DMS153 treated with DMSO at 0.1 percent for 48 hours (cell line): ENCODE data around the gene DOCK4.

Source experiments
- DNase-seq: peaks from one replicate; lab custom pipeline; 2025; ENCODE audit not compliant: unreplicated experiment; lab: John Stamatoyannopoulos, UW

The DOCK4 gene

GRCh38 chr7:112013274-112013673, 192.9 kb downstream of the DOCK4 start:
- DNase-seq: no peak

- DNase-seq: no peak
Measured at GRCh38 chr7:112012242-112012641, 194.0 kb downstream of the DOCK4 start.

GRCh38 chr7:112010994-112011393, 195.2 kb downstream of the DOCK4 start:
- no peak for DNase-seq

- no peak for DNase-seq
Measured at GRCh38 chr7:112010109-112010508, 196.1 kb downstream of the DOCK4 start.

- no peak for DNase-seq
Measured at GRCh38 chr7:112009081-112009480, 197.1 kb downstream of the DOCK4 start.

GRCh38 chr7:112007185-112007584, 199.0 kb downstream of the DOCK4 start:
- no peak for DNase-seq

- no peak for DNase-seq
Measured at GRCh38 chr7:112006071-112006470, 200.1 kb downstream of the DOCK4 start.

GRCh38 chr7:112005205-112005775, 200.9 kb downstream of the DOCK4 start:
- no peak for DNase-seq

- no peak for DNase-seq
Measured at GRCh38 chr7:112001091-112001826, 204.9 kb downstream of the DOCK4 start.

GRCh38 chr7:111998326-111998725, 207.9 kb downstream of the DOCK4 start:
- DNase-seq: no peak

GRCh38 chr7:111997546-111997945, 208.7 kb downstream of the DOCK4 start:
- no peak for DNase-seq

- DNase-seq: no peak
Measured at GRCh38 chr7:111992601-111993000, 213.6 kb downstream of the DOCK4 start.

- DNase-seq: no peak
Measured at GRCh38 chr7:111990643-111991042, 215.6 kb downstream of the DOCK4 start.

GRCh38 chr7:111987886-111988285, 218.3 kb downstream of the DOCK4 start:
- DNase-seq: no peak

GRCh38 chr7:111987115-111987826, 218.9 kb downstream of the DOCK4 start:
- no peak for DNase-seq

- no peak for DNase-seq
Measured at GRCh38 chr7:111986601-111987000, 219.6 kb downstream of the DOCK4 start.

- DNase-seq: no peak
Measured at GRCh38 chr7:111985798-111986197, 220.4 kb downstream of the DOCK4 start.

- no peak for DNase-seq
Measured at GRCh38 chr7:111982804-111983203, 223.4 kb downstream of the DOCK4 start.

- DNase-seq: no peak
Measured at GRCh38 chr7:111982133-111982532, 224.1 kb downstream of the DOCK4 start.

- DNase-seq: no peak
Measured at GRCh38 chr7:111980725-111981124, 225.5 kb downstream of the DOCK4 start.

GRCh38 chr7:111975346-111975745, 230.9 kb downstream of the DOCK4 start:
- DNase-seq: no peak

GRCh38 chr7:111960984-111961383, 245.2 kb downstream of the DOCK4 start:
- no peak for DNase-seq
